Measurements from ENCODE around the gene EFR3B. TPM values are rescaled to one million over a fixed set of nuclear protein-coding genes. Genes with fewer than 3 reads are reported as not detected.

EFR3B gene
- total and polyA plus RNA-seq, 2 of the 4 experiments (the other 2 are of a cell fraction) = 0.38 to 0.90 TPM

- no peak overlapping the region for H3K56ac ChIP-seq (ENCODE audit: extremely low read depth, insufficient read depth, low read length)
- no peaks in the 10 kb centered on the region for H3K9me3 ChIP-seq (ENCODE audit: control insufficient read depth, insufficient read depth, low read length)
- no peak overlapping the region for H2BK20ac ChIP-seq (ENCODE audit: low read depth, low read length)
- H3K79me1 ChIP-seq (ENCODE audit: low read depth in 1 of 2, low read length in 2 of 2) = no peaks in the 10 kb centered on the region
- CTCF ChIA-PET = no interaction called here
- dilution Hi-C loops (cut with HindIII; ENCODE audit: low sequenced_read_pairs, unreplicated experiment) = no loop called here
- H4K91ac ChIP-seq (ENCODE audit: insufficient read depth, low read depth, low read length) = no peak overlapping the region
- H2AK5ac ChIP-seq (ENCODE audit: low read depth, low read length) = no peak overlapping the region
- no TSS peak for BruUV-seq (replicated peaks)
- H2BK5ac ChIP-seq (ENCODE audit: low read depth, low read length, poor library complexity, severe bottlenecking) = no peak overlapping the region
- H2AK9ac ChIP-seq (replicated peaks; ENCODE audit: low read depth, low read length, poor library complexity) = no peak overlapping the region
- no peak overlapping the region for H3K9ac ChIP-seq (ENCODE audit: low read depth, low read length)
- H3K4me3 ChIP-seq (ENCODE audit: insufficient read depth, low read depth, low read length) = no peak overlapping the region
- POLR2A ChIA-PET (ENCODE audit: unreplicated experiment) = no interaction called here
- no peak overlapping the region for H3K27ac ChIP-seq (ENCODE audit: insufficient read depth, low read length)
- ATAC-seq (ENCODE audit: low read depth) = no peak
- H4K8ac ChIP-seq (ENCODE audit: low read depth in 2 of 2, low read length in 2 of 2) = no peak overlapping the region
- no peak overlapping the region for H2BK15ac ChIP-seq (ENCODE audit: low read depth, low read length)
- in situ Hi-C loops (cut with MboI; ENCODE audit: low sequenced_read_pairs) = loop anchor here (5.0 kb wide), 1 partner anchor 213 kb away; no protein-coding TSS in a partner anchor
- DNase-seq = no peak
- H3K4ac ChIP-seq (ENCODE audit: low read depth, low read length) = no peak overlapping the region
- H4K5ac ChIP-seq (ENCODE audit: low read depth, low read length) = no peak overlapping the region
- H4K20me1 ChIP-seq (ENCODE audit: insufficient read depth, low read length) = no peaks in the 10 kb centered on the region
- H3K4me1 ChIP-seq (ENCODE audit: control insufficient read depth, insufficient read depth, low read length) = peaks cover 2% of the 10 kb centered on the region; the same call in 1 of the 2 replicates
- no peak overlapping the region for H2AFZ ChIP-seq (replicated peaks; ENCODE audit: low read length, poor library complexity)
- WGBS, 2 experiments (ENCODE audit: extremely low coverage in 2 of 2, insufficient read length in 1 of 2) = no CpG with 5 or more reads among the region's 5 CpGs
- no peaks in the 10 kb centered on the region for H3K36me3 ChIP-seq (ENCODE audit: control insufficient read depth, insufficient read depth, low read length)
- H3K9me1 ChIP-seq (ENCODE audit: insufficient read depth, low read length) = no peaks in the 10 kb centered on the region; the same call in 1 of the 2 replicates
- TF ChIP-seq CHD1 (IDR thresholded peaks at IDR 0.05; ENCODE audit: low read depth, low read length) (no peak), RFX5 (IDR thresholded peaks at IDR 0.05; ENCODE audit: low read depth, low read length) (no peak), RCOR1 (IDR thresholded peaks at IDR 0.05; ENCODE audit: insufficient replicate concordance, low read length) (no peak)
- H3K23ac ChIP-seq (ENCODE audit: low read depth, low read length) = no peak overlapping the region
- H3K14ac ChIP-seq (replicated peaks; ENCODE audit: low read depth, low read length) = no peak overlapping the region
- H3K18ac ChIP-seq (ENCODE audit: low read depth, low read length) = no peak overlapping the region
- no peak overlapping the region for H2BK120ac ChIP-seq (ENCODE audit: low read depth, low read length)
- intact Hi-C loops (cut with micrococcal nuclease) = loop anchor here (10.0 kb wide), 2 partner anchors 326 to 356 kb away; no protein-coding TSS in a partner anchor
- H3K4me2 ChIP-seq (ENCODE audit: low read depth, low read length) = no peak overlapping the region
- peaks cover 10% of the 10 kb centered on the region for H3K27me3 ChIP-seq (ENCODE audit: control insufficient read depth, insufficient read depth, low read length)
Measured at GRCh38 chr2:25190536-25190935, 148.7 kb downstream of the EFR3B start.

Measured in IMR-90 (cell line).